Measurements from ENCODE around the gene HLF.

The HLF gene

DNA sequence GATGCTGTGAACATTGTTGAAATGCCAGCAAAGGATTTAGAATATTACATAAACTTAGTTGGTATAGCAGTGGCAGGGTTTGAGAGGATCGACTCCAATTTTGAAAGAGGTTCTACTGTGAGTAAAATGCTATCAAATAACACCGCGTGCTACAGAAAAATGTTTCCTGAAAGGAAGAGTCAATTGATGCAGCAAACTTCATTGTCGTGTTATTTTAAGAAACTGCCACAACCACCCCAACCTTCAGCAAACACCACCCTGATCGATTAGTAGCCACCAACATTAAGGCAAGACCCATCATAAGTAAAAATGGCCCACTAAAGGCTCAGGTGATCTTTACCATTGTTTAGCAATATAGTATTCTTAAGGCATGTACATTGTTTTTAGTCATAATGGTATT lies 27.3 kb downstream of the HLF start:
- no peak for DNase-seq

DNA sequence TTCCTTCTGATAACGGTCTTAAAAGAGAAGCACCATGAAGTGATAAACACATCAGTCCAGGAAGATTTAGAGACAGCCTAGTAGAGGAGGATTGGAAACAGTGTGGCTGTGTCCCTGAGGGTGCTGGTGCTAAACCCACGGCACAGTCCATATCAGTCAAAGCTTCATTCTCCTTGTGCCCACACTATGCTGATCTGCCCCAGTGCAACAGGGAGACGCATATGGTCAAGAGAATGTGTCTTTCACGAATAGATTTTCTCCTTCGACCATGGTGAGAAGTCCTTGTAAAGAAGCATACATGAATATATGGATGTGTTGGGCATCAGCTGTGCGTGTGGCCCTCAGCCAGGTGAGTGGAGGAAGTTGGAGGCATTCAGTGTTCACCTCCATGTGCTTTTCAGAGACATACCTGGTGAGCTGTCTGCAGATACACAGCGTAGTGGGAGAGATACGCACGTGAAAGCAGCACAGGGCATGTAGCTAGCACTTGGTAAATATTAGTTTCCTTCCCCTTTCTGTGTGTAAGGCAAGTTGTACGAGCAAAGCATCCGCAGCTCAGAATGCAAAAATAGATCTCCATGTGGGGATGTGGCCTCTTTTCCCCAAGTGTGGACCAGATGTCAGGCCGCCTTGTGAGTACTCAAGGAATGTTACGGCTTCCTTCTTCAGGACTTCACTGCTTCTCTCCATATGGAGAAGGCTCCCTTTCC lies 29.4 kb downstream of the HLF start:
- DNase-seq: no peak

DNA sequence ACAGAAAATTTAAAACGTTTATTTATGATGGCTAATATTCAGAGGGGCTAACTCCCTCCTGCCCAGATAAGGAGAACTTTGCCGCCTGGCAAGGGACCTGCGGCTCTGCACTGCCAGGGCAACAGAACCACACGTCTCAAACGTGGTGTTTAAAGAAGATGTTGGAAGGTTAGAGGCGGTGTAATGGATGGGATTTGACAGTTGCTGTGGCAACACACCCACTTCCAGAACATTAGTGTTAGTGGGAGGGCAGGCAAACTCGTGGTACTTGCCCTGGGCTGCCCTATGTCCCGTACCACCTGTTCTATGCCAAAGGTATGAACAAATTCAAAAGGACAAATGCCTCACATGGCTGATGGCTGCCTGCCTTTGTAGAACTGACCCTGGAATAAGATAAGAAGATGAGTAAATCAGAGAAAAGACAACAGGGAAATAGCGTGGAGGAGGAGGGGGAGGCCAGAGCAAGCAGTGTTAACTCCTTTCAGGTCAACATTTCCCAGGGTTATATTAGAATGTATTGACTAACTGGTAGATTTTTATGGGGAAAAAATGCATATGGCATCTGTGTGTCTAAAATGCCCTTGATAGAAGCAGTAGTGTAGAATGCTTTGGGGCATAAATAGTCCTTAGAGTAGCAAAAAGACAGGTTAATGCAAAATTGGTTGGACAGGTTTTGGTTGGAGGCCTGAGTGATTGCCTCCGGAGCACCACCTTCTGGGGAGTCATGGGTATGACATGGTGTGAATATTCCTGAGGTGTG lies 30.8 kb downstream of the HLF start:
- DNase-seq: no peak

DNA sequence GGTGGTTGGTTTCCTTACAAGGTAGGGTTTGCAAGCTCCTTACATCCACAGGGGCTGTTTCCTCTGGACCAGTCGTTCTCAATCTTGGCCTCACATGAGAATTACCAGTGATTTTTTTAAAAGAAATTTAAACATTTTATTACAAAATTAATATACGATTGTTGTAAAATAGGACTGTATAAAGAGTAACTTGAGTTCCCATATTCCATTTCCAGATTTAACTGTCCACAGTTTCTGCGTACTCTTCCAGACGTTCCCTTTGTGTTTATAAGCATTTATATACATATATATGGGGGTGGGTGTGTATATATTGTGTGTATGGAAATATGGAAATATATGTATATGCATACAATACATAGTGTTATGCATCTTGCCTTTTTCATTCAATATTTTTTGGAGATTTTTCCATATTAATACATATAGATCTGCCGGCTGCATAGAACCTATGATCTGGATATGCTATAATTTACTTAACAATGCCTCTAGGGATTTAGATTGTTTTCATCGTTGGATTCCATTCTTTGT lies 31.5 kb downstream of the HLF start:
- DNase-seq: no peak

DNA sequence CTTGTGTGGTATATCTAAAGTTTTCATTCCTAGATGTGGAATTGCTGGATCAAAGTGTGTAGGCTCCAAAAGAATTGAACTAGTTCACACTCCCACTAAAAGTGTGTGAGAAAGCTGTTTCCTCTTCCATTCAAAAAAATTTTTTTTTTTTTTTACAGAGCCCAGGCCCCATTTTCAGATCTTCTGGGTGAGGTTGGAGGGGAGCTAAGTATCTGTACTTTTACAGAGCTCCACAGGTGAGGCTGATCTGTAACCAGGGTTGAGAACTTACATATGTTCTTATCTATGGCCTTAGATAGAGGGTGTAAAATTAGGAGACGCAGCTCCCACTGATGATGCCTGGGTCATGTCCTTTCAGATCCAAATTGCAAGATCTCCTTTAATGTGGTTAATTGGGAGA lies 31.9 kb downstream of the HLF start:
- no peak for DNase-seq

- no peak for DNase-seq
Observed at GRCh38 chr17:55298111-55298730, 33.5 kb downstream of the HLF start.

GRCh38 chr17:55299162-55299838 lies 34.5 kb downstream of the HLF start:
- no peak for DNase-seq

DNA sequence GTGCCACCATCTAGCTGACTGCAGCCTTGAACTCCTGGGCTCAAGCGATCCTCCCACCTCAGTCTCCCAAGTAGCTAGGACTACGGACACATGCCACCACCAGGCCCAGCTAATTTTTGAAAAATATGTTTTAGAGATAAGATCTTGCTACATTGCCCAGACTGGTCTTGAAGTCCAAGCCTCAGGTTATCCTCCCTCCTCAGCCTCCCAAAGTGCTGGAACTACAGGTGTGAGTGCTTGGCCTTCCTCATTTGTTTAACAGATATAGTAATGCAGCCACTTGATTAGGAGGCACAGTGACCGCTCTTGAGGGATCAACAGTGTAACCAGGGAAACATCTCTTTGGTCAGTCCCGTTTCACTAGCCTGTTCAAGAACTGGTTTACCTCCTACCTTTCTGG lies 35.1 kb downstream of the HLF start:
- DNase-seq: no peak

GRCh38 chr17:55300479-55301290 lies 35.9 kb downstream of the HLF start:
- no peak for DNase-seq

DNA sequence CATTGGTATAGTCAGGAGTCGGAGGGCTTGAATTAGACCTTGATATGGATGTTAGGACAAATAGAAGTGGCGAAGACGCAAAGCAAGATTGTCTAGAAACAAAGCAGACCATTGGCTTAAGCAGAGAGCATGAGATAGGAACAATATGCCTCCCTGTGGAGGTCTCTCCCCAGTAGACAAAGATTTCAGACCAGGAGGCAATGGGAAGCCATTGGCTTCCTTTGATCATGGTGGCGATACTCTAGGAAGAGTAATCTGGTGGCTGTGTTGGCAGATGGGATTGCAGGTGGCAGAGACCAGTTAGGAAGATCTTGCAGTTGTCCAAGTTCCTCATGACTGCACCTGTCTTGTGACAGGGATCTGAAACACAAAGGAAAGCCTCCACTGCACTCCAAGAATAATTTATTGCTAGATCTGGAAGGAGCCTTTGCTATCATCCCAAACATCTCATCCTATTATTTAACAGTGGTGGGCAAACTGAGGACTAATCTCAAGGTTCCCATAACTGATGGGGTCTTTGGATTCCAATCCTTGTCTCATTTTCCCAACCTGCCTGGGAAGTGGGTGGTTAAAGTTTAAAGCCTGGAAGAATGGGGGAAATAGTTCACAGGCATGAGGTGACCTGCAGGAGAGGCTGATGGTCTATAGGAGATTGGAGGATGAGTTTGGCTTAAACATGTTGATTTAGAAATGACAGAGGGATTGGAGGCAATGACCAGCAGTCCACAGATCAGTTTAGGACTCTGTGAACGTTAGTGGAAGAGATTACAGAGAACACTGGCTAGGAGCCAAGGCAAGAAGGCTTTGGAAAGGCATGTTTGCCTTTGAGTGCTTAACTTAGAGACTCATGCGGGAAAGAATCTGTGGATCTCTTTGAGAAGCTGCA lies 37.0 kb downstream of the HLF start:
- DNase-seq: no peak

- DNase-seq: no peak
Observed at GRCh38 chr17:55302407-55302787, 37.6 kb downstream of the HLF start.

- DNase-seq: no peak
Observed at GRCh38 chr17:55303008-55303493, 38.3 kb downstream of the HLF start.

GRCh38 chr17:55303701-55304145 lies 39.0 kb downstream of the HLF start:
- no peak for DNase-seq

GRCh38 chr17:55304171-55304859 lies 39.6 kb downstream of the HLF start:
- DNase-seq: no peak

GRCh38 chr17:55305321-55306087 lies 40.7 kb downstream of the HLF start:
- DNase-seq: no peak

- DNase-seq: no peak
Observed at GRCh38 chr17:55307879-55308278, 43.1 kb downstream of the HLF start.

DNA sequence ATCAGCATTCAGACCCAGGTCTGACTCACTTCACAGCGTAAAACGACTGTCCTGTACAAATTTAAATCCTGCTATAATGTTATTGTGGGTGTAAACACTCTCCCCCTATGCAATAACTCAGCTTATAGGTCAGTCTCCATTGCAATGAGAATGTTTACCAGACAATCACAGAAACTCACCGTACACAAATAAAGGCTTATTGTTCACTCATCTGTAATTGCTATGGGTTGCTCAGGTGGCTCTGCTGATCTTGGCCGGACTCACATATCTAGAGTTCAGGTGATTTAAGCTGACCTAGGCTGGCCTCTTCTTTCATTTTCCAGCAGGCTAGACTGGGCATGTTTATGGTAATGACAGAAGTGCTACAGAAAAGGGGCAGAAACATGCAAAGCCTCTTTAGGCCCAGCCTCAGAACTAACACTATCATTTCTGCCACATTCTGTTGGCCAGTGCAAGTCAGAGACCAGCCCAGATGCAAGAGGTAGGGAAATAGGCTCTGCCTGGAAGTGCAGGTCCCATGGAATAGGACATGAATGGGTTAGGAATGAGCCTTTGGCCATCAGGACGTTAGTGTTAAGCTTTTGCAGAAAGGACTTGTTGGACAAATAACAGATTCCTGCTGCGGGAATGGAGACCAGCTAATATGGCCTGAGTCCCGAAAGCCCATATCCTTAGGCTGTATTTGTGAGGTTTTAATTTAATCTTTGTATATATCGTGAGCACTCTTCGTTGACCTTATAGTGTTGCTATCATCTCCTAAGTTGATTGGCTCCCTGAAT lies 44.0 kb downstream of the HLF start:
- no peak for DNase-seq

DNA sequence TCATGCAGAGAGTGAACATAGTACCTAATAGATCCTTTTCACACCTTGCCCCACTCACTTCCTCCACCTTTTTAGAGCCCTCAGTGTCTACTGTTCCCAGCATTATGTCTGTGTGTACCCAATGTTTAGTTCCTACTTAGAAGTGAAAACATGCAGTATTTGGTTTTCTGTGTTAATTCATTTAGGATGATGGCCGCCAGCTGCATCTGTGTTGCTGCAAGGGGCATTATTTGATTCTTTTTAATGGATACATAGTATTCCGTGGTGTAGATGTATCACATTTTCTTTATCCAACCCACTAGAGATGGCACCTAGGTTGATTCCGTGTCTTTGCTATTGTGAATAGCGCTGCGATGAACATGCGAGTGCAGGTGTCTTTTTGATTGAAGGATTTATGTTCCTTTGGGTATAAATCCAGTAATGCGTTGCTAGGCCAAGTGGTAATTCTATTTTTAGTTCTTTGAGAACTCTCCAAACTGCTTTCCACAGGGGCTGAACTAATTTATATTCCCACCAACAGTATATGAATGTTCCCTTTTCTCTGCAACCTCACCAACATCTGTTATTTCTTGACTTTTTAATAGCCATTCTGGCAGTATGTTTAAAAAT lies 47.1 kb downstream of the HLF start:
- DNase-seq: no peak
